SK-N-SH (cell line): ENCODE data around the gene IKZF1.

Experiments used
- CTCF ChIP-seq: fragments of 200-600 bp; sonication (generic); IDR thresholded peaks from 2 replicates; pipeline ENCODE4 v1.6.1; 2017; ENCODE audit warnings: antibody characterized with exemption, mild to moderate bottlenecking, moderate library complexity
- EP300 ChIP-seq, 2 experiments: IDR thresholded peaks; 2 replicates each; pipeline versions ENCODE4 v1.4.0 to v1.6.1; 2012; ENCODE audit warnings: borderline replicate concordance in 1 of 2, low read depth in 1 of 2, low read length in 1 of 2
- EZH2phosphoT487 ChIP-seq: fragments of 200-600 bp; sonication (generic); IDR thresholded peaks from 2 replicates; pipeline ENCODE4 v1.6.1; 2017; ENCODE audit warnings: low read depth, mixed run types, mild to moderate bottlenecking, antibody characterized with exemption, moderate library complexity, borderline replicate concordance
- NFIC ChIP-seq: IDR thresholded peaks from 2 replicates; pipeline ENCODE4 v1.4.0; 2012; ENCODE audit warnings: borderline replicate concordance
- POLR2AphosphoS5 ChIP-seq: IDR thresholded peaks from 2 replicates; pipeline ENCODE4 v1.6.1; 2012; ENCODE audit warnings: low read depth, low read length
- RCOR1 ChIP-seq: fragments of 150-350 bp; IDR thresholded peaks from 2 replicates; pipeline ENCODE4 v1.6.1; 2017; ENCODE audit warnings: antibody characterized with exemption, low read length

- TF ChIP-seq POLR2AphosphoS5: no peak
- no peak for TF ChIP-seq NFIC
- no peak for TF ChIP-seq EP300 (IDR thresholded peaks at IDR 0.05; ENCODE audit: borderline replicate concordance in 1 of 2, low read depth in 1 of 2, low read length in 1 of 2)
- TF ChIP-seq RCOR1: no peak
- TF ChIP-seq CTCF: no peak
- no peak for TF ChIP-seq EZH2phosphoT487
Measured at GRCh38 chr7:50273301-50273700, 31.2 kb upstream of the IKZF1 start.
